WTC11 (cell line): Measurements from ENCODE around the gene CAMK2G. TPM values are rescaled to one million over a fixed set of nuclear protein-coding genes. Genes with fewer than 3 reads are reported as not detected.

ENCODE experiments used
- AR ChIP-seq: fragments of 250-450 bp; sonication (Bioruptor Pico); IDR thresholded peaks from 2 replicates; pipeline ENCODE4 v1.9.0; 2021; ENCODE audit warnings: mild to moderate bottlenecking
- ARID4B ChIP-seq: sonication (generic); formaldehyde crosslinking; IDR thresholded peaks from 2 replicates; pipeline ENCODE4 v1.8.0; 2023; ENCODE audit warnings: missing genetic modification reagents, mild to moderate bottlenecking, borderline replicate concordance
- CDX4 ChIP-seq: fragments of 250-450 bp; sonication (Bioruptor Pico); IDR thresholded peaks from 2 replicates; pipeline ENCODE4 v1.9.0; 2021; ENCODE audit warnings: moderate library complexity, mild to moderate bottlenecking, inconsistent platforms, borderline replicate concordance
- CREM ChIP-seq: sonication (generic); formaldehyde crosslinking; IDR thresholded peaks from 2 replicates; pipeline ENCODE4 v1.8.1; 2022; ENCODE audit warnings: mild to moderate bottlenecking, missing genetic modification reagents, moderate library complexity
- E2F1 ChIP-seq: sonication (generic); formaldehyde crosslinking; IDR thresholded peaks from 2 replicates; pipeline ENCODE4 v1.8.0; 2022; ENCODE audit warnings: mild to moderate bottlenecking, missing genetic modification reagents
- IRF2 ChIP-seq: sonication (generic); formaldehyde crosslinking; IDR thresholded peaks from 2 replicates; pipeline ENCODE4 v1.8.0; 2022; ENCODE audit warnings: low read depth, missing genetic modification reagents, borderline replicate concordance
- JUN ChIP-seq: sonication (generic); formaldehyde crosslinking; IDR thresholded peaks from 2 replicates; pipeline ENCODE4 v1.8.0; 2023; ENCODE audit warnings: mild to moderate bottlenecking, missing genetic modification reagents
- KAT7 ChIP-seq: sonication (generic); formaldehyde crosslinking; IDR thresholded peaks from 2 replicates; pipeline ENCODE4 v1.8.1; 2023; ENCODE audit warnings: missing genetic modification reagents, mild to moderate bottlenecking, borderline replicate concordance
- RORB ChIP-seq: fragments of 250-450 bp; sonication (Bioruptor Pico); IDR thresholded peaks from 2 replicates; pipeline ENCODE4 v1.9.0; 2021; ENCODE audit warnings: mild to moderate bottlenecking
- SMAD3 ChIP-seq: sonication (generic); formaldehyde crosslinking; IDR thresholded peaks from 2 replicates; pipeline ENCODE4 v1.8.0; 2022; ENCODE audit warnings: missing genetic modification reagents, mild to moderate bottlenecking, borderline replicate concordance
- STAT6 ChIP-seq: sonication (generic); formaldehyde crosslinking; conservative IDR thresholded peaks from 2 replicates; pipeline ENCODE4 v1.8.1; 2023; ENCODE audit warnings: mild to moderate bottlenecking, low read depth, missing genetic modification reagents, moderate library complexity
- TCF7 ChIP-seq: sonication (generic); formaldehyde crosslinking; IDR thresholded peaks from 2 replicates; pipeline ENCODE4 v1.8.0; 2022; ENCODE audit warnings: mild to moderate bottlenecking, low read depth, missing genetic modification reagents, moderate library complexity
- TEAD1 ChIP-seq: sonication (generic); formaldehyde crosslinking; IDR thresholded peaks from 2 replicates; pipeline ENCODE4 v1.8.0; 2022; ENCODE audit warnings: mild to moderate bottlenecking, missing genetic modification reagents
- TP53 ChIP-seq: sonication (generic); formaldehyde crosslinking; IDR thresholded peaks from 2 replicates; pipeline ENCODE4 v1.8.1; 2023; ENCODE audit warnings: mild to moderate bottlenecking, missing genetic modification reagents
- USF2 ChIP-seq: sonication (generic); formaldehyde crosslinking; IDR thresholded peaks from 2 replicates; pipeline ENCODE4 v1.8.1; 2023; ENCODE audit warnings: mild to moderate bottlenecking, missing genetic modification reagents, moderate library complexity
- ZMAT4 ChIP-seq: fragments of 250-450 bp; sonication (Bioruptor Pico); IDR thresholded peaks from 2 replicates; pipeline ENCODE4 v1.9.0; 2021; ENCODE audit warnings: mild to moderate bottlenecking
- ZNF263 ChIP-seq: sonication (generic); formaldehyde crosslinking; IDR thresholded peaks from 2 replicates; pipeline ENCODE4 v1.8.1; 2022; ENCODE audit warnings: low read depth, mild to moderate bottlenecking, moderate library complexity, missing genetic modification reagents
- ZNF317 ChIP-seq: sonication (generic); formaldehyde crosslinking; IDR thresholded peaks from 2 replicates; pipeline ENCODE4 v1.8.1; 2023; ENCODE audit warnings: low read depth, mild to moderate bottlenecking, moderate library complexity, missing genetic modification reagents, borderline replicate concordance
- ZNF532 ChIP-seq: fragments of 250-450 bp; sonication (Bioruptor Pico); IDR thresholded peaks from 2 replicates; pipeline ENCODE4 v1.9.0; 2021; ENCODE audit warnings: mild to moderate bottlenecking, borderline replicate concordance
- total RNA-seq: library from RNA; stranded (reverse); gene quantifications from 3 replicates; pipeline ENCODE4 v1.2.3, GENCODE V29; 2021

Gene CAMK2G
- total RNA-seq, 1 experiment from 2014 or later: 34.9 TPM

- TF ChIP-seq E2F1 (CRISPR knock-in tag) (0 out of 2 replicates have a peak, but pooled peaks have one; percentile 19), ZNF263 (CRISPR knock-in tag) (no peak), TEAD1 (no peak), KAT7 (CRISPR knock-in tag) (peak; percentile 93), JUN (CRISPR knock-in tag) (no peak; the same call in 1 of the 2 replicates), TP53 (no peak), USF2 (no peak; the same call in 1 of the 2 replicates), CREM (CRISPR knock-in tag) (no peak; the same call in 1 of the 2 replicates), ZNF532 (CRISPR knock-in tag) (no peak), ARID4B (CRISPR knock-in tag) (peak; percentile 35; the same call in 1 of the 2 replicates), CDX4 (CRISPR knock-in tag) (no peak; the same call in 1 of the 2 replicates), ZNF317 (CRISPR knock-in tag) (no peak), TCF7 (CRISPR knock-in tag) (no peak), RORB (CRISPR knock-in tag) (no peak), STAT6 (CRISPR knock-in tag) (no peak), ZMAT4 (CRISPR knock-in tag) (no peak), SMAD3 (peak; percentile 73; the same call in 1 of the 2 replicates), IRF2 (no peak), AR (no peak; the same call in 1 of the 2 replicates)
Measured at GRCh38 chr10:73772281-73773151, 101.8 kb downstream of the CAMK2G start (continued).
